Right lobe of liver (tissue), 6 donors: ENCODE data around the gene GNPNAT1. TPM values are rescaled to one million over a fixed set of nuclear protein-coding genes. Genes with fewer than 3 reads are reported as not detected.

Experiments used
- ATAC-seq, 4 donors: fragments of 200-7000 bp; cut with Tn5 transposase; one replicate each; pipeline ENCODE4 v1.9.1; 2020; ENCODE audit warnings: mild to moderate bottlenecking in 4 of 4, moderate library complexity in 4 of 4
- DNase-seq, 3 donors: peaks; one replicate each; pipeline ENCODE4 v3.0.0-alpha.2; 2020
- H3K27ac ChIP-seq, 3 donors: fragments of 200-600 bp; one replicate each; pipeline ENCODE4 v1.8.0; 2022
- H3K27me3 ChIP-seq, 2 donors: fragments of 200-600 bp; one replicate each; pipeline ENCODE4 v1.8.0; 2022
- H3K36me3 ChIP-seq, 4 donors: fragments of 200-600 bp; sonication (generic) in 1 of 4; one replicate each; pipeline versions ENCODE4 v1.5.1 to v1.8.0; 2017 to 2022; ENCODE audit warnings: control low read depth in 1 of 4
- H3K4me1 ChIP-seq, 4 donors: fragments of 200-600 bp; sonication (generic) in 1 of 4; one replicate each; pipeline versions ENCODE4 v1.5.1 to v1.8.0; 2017 to 2022; ENCODE audit warnings: control low read depth in 1 of 4
- H3K4me3 ChIP-seq, 3 donors: fragments of 200-600 bp; one replicate each; pipeline ENCODE4 v1.8.0; 2022
- H3K9me3 ChIP-seq, 4 donors: fragments of 200-600 bp; sonication (generic) in 1 of 4; one replicate each; pipeline versions ENCODE4 v1.5.1 to v1.8.0; 2017 to 2022; ENCODE audit warnings: control low read depth in 1 of 4
- POLR2A ChIP-seq: fragments of 450-650 bp; IDR thresholded peaks from one replicate; pipeline ENCODE4 v1.6.1; 2017; ENCODE audit warnings: antibody characterized with exemption, mild to moderate bottlenecking
- WGBS: methylation state at CpG from one replicate; pipeline ENCODE4 v1.1.6; 2018; ENCODE audit warnings: low coverage, low lambda C conversion rate; ENCODE audit not compliant: insufficient coverage; ENCODE audit errors: missing lambda C conversion rate; 5-methylcytosine and 5-hydroxymethylcytosine counted together
- intact Hi-C, 2 donors: fragments of 100-400 bp; cut with DNase I; formaldehyde crosslinking; loops; one replicate each; pipeline versions ENCODE4 v1.11.2 to v1.14.1; 2022
- total RNA-seq, 6 experiments: library from RNA; depleted of rRNA in 2 of 6; stranded (reverse); fragments of >200 nt in 2 of 6; fragmentation: NEBNext Ultra II Directional in 3 of 6; extraction: Animal tissue kit (Norgen Biotek cat#: 25700) in 3 of 6; gene quantifications; one replicate each; pipeline versions ENCODE4 v1.1.0 to v1.2.4, GENCODE V29; 2016 to 2023
- TF ChIP-seq, protein P1 (sequence below), 4 donors: fragments of 200-600 bp in 3 of 4; fragments of 450-650 bp in 1 of 4; IDR thresholded peaks; one replicate each; pipeline versions ENCODE4 v1.5.1 to v1.8.0; 2016 to 2022; ENCODE audit warnings: antibody characterized with exemption in 4 of 4, mild to moderate bottlenecking in 2 of 4
- donor health status: DM: no; HTN: yes; CAD: no.
- donor health status: DM: no; HTN: no; CAD: no.
- donor health status: DM: no; HTN: no; CAD: no.
- donor health status: DM: no; HTN: yes; CAD: no.
- donor health status: DM: no; HTN: yes; CAD: no.

Gene GNPNAT1
- total RNA-seq, 6 experiments from 2014 or later, result 31.4 to 47.6 (median 43.2) TPM

DNA sequence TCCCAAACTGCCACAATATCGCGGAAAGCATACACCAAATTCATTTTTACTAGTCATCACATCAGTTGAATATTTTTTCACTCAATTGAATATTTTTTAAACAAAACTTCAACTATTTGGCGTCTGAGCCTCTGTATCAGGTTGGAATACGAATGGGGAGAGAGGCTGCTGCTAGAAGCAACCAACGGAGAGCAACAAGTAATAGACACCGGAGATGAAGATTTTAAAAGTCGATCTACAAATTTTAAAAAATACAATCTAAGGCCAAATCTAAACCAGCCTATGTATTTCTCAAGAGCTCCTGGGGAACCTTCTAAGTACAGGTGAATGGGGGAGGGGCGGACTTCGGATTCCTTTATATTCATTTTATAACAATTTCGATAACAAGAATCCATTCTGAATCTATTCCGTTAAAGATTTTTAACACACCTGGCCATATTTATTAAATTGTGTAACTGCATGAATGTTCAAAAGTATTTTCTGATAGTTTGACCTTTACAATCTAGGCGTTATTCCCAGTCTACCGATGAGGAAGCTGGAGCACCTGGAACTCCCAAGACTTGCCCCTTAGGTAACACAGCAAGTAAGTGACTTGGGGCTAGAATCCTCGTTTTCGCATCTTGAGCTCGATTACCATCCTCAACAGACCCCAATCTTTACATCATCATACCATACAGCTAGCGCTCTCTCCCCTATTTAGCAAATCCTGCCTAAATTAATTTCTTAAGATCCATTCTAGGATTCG, 1.2 kb downstream of the GNPNAT1 start:
- Histone ChIP-seq H3K27me3 (no peaks in the 10 kb centered on the region), H3K4me1 (peaks cover 0 to 19% (median 6%) of the 10 kb centered on the region in 4 donors), H3K4me3 (peak overlapping the region; percentile 75 to 81 (median 79)), H3K9me3 (no peaks in the 10 kb centered on the region), H3K36me3 (no peaks in the 10 kb centered on the region), H3K27ac (peak overlapping the region; percentile 75 to 87 (median 84))
- no peak for TF ChIP-seq POLR2A
- TF ChIP-seq, protein P1, sequence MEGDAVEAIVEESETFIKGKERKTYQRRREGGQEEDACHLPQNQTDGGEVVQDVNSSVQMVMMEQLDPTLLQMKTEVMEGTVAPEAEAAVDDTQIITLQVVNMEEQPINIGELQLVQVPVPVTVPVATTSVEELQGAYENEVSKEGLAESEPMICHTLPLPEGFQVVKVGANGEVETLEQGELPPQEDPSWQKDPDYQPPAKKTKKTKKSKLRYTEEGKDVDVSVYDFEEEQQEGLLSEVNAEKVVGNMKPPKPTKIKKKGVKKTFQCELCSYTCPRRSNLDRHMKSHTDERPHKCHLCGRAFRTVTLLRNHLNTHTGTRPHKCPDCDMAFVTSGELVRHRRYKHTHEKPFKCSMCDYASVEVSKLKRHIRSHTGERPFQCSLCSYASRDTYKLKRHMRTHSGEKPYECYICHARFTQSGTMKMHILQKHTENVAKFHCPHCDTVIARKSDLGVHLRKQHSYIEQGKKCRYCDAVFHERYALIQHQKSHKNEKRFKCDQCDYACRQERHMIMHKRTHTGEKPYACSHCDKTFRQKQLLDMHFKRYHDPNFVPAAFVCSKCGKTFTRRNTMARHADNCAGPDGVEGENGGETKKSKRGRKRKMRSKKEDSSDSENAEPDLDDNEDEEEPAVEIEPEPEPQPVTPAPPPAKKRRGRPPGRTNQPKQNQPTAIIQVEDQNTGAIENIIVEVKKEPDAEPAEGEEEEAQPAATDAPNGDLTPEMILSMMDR (IDR thresholded peaks at IDR 0.05), result no peak
- intact Hi-C loops, result no loop called here
- 20% methylated on average over 18 of the region's 18 CpGs for WGBS
- DNase-seq (no peak), ATAC-seq (no peak)

DNA sequence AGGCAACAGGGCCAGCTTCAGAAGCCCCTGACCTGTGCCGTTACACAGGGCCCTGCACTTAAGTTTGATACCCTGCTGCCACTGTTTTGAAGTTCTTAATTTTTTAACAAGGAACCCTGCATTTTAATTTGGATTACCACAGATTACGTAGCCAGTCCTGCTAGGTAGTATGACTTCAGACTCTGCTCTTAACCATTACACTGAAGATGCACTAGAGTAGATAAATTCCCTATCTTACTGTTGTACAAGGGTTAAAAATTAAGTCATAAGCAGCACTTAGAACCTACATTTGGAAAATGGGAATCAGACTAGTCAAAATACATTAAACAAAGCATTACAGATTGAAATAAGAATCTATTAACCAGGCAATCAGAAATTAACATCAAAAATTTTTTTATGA, 2.3 kb downstream of the GNPNAT1 start:
- 41% methylated on average over 2 of the region's 2 CpGs for WGBS
- ATAC-seq, result no peak
- Histone ChIP-seq H3K9me3 (no peaks in the 10 kb centered on the region), H3K27ac (peak overlapping the region in 2 of 3 donors; percentile 7 to 84), H3K4me3 (peak overlapping the region; percentile 8 to 81 (median 75)), H3K27me3 (no peaks in the 10 kb centered on the region), H3K4me1 (peaks cover 0 to 19% (median 6%) of the 10 kb centered on the region in 4 donors), H3K36me3 (no peaks in the 10 kb centered on the region)
- DNase-seq, result no peak
- TF ChIP-seq, protein P1 (IDR thresholded peaks at IDR 0.05), result no peak
- TF ChIP-seq POLR2A, result no peak
- intact Hi-C loops, result no loop called here

DNA sequence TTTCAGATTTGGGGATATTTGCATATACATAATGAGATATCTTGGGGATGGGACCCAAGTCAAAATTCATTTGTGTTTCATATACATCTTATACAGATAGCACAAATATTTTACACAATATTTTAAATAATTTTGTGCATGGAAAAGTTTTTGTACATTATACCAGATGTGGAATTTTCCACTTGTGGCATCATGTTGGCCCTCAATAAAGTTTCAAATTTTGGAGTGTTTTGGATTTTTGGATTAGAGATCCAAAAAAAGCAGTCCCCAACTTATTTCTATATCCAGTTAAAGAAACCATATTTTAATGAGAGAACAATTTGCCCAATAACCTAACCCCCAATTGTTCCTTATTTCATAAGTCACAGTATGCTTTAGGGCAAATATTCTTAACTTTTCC, 4.5 kb downstream of the GNPNAT1 start:
- peaks cover 0 to 6% (median 0%) of the 10 kb centered on the region in 4 donors for H3K36me3 ChIP-seq
- H3K9me3 ChIP-seq, result no peaks in the 10 kb centered on the region
- intact Hi-C loops, result no loop called here
- no peak overlapping the region for H3K27ac ChIP-seq
- DNase-seq (no peak), ATAC-seq (no peak)
- H3K4me1 ChIP-seq, result peaks cover 0 to 28% (median 10%) of the 10 kb centered on the region in 4 donors
- no peaks in the 10 kb centered on the region for H3K27me3 ChIP-seq
- no peak for TF ChIP-seq POLR2A
- TF ChIP-seq, protein P1 (IDR thresholded peaks at IDR 0.05), result no peak
- no peak overlapping the region for H3K4me3 ChIP-seq

DNA sequence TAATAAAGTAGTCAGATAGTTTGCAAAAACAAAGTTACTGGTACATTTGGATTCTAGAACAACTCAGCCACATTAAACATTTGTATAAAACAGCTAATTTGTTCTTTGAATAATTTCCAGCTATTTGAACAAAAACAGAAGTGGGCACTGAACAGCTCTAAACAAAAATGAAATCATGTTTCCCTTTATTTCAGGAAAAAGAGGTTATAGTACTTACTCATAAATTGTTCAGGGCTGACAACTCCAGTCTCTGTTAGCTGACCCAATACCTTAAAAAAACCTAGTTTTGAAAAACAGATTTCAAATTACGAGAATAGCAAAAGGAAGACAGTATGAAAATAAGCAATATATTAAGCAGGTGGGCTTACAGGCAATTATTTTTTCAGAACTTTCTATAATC, 8.2 kb downstream of the GNPNAT1 start:
- intact Hi-C loops, result no loop called here

More for the DNA sequence above, 8.2 kb downstream of the GNPNAT1 start:
- no peaks in the 10 kb centered on the region for H3K27me3 ChIP-seq
- WGBS, result 71% methylated on average over 1 of the region's 1 CpG
- TF ChIP-seq, protein P1 (IDR thresholded peaks at IDR 0.05), result no peak
- no peak for TF ChIP-seq POLR2A
- H3K4me3 ChIP-seq, result no peak overlapping the region
- peaks cover 0 to 22% (median 7%) of the 10 kb centered on the region in 4 donors for H3K36me3 ChIP-seq
- no peak overlapping the region for H3K27ac ChIP-seq
- no peaks in the 10 kb centered on the region for H3K9me3 ChIP-seq
- H3K4me1 ChIP-seq, result peaks cover 0 to 26% (median 8%) of the 10 kb centered on the region in 4 donors
- DNase-seq, result no peak
- ATAC-seq, result no peak
